ENCODE results near the gene CISH.

Gene CISH

GRCh38 chr3:50612234-50612882, 784 bp upstream of the CISH start:
- no peak for DNase-seq

DNA sequence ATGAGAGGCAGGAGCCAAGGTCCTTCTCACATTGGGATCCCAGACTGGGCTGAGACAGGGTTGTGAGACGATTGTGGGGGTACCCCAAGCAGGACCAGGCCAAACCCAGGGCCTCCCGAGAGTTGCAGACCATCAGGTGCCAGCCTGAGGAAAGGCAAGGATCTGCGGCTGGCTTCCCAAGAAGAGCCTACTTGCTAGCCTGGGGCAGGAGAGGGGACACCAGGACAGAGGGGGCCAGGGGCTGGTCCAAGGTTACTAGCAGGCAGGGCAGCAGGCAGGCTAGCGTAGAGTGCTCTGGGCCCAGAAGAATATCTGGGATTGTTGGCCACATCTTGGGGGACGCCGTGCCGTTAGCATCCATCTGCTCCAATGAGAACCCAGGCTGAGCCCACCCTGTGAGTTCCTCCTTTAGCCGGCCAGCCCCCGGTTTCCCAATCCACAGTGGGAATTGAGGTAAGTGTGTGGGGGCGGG, 546 bp downstream of the CISH start:
- no peak for DNase-seq

DNA sequence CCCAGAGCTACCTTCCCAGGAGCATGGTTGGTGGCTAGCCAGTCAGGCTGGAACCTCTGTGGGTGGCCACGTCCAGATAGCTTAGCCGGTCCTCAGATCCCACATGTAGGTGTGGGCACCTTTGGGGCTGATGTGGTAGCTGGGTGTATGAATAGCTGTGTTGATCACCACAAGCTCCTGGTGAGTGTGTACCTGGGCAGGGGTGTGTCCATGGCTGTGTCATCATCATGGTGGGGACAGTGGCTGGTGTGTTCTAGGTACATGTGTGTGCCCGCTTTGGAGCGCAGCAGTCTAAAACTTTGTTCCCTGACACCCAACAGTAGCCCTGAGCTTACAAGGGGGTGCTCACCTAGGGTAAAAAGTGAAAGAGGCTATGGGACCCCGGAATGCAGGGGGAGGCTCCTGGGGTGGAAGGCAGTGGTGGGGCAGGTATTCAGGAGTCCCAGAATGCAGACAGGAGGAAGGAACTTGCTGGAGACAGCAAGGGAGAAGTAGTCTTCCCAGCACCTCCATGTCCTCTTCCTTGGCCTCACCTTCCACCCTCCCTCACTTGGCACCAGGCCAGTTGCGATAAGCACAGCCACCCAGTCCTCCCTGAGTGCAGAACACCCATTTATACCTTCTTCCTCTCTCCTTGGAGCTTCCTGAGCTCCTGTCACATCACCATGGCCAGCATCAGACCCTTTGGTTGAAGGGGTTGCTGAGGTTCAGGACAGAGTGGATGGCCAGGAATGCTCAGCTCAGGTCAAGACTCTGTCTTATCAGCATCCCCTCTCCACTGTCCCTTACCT, 1.2 kb downstream of the CISH start:
- DNase-seq, result no peak

DNA sequence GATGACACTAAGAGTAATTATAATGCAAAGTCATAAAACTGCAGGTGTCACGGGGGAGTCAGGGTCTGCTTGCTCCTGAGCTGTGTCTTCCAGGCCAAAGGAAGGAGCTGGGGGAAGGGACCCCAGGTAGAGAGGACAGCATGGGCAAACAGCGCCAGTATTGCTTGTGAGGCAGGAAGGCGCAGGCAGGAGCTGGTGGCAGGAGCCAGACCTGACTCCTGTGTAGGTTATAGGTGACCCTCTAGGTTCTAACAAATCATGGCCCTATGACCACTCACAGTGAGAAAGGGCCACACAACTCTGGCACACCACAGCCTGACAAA, 1.9 kb downstream of the CISH start:
- DNase-seq, result no peak

- DNase-seq, result no peak
Observed at GRCh38 chr3:50609071-50609762, 2.4 kb downstream of the CISH start.

DNA sequence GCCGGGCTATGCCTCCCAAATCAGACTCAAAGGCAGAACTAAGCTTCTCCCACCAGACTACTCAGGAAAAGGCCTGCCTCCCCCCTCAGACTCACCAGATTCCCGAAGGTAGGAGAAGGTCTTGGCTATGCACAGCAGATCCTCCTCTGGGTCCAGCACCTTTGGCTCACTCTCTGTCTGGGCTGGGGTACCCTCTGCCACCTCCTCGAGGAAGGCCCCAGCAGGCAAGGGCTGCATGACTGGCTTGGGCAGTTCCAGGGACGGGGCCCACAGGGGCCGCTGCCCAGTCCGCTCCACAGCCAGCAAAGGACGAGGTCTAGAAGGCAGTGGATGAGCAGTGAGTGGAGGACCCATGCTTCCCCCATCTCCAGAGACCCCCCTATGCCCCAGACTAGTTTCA, 3.3 kb downstream of the CISH start:
- no peak for DNase-seq

GRCh38 chr3:50607271-50608091, 4.1 kb downstream of the CISH start:
- DNase-seq, result no peak

DNA sequence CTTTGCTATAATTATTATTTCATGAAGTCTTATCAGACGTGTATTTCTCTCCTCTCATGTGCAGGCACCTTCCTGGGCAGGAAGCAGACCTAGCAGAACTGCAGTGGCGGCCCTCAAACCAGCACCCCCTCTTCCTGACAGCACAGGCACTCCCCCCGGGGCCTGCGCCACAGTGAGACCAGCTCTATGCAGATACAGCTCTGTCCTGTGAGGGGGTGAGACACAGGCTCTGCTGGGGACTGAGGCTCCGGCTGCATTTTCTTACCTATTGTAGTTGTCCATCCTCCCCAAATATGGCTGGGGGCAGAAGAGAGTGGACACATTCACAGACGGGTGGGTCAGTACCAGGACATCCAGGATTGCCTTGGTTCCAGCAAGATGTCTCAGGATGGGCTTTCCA, 5.0 kb downstream of the CISH start:
- no peak for DNase-seq

DNA sequence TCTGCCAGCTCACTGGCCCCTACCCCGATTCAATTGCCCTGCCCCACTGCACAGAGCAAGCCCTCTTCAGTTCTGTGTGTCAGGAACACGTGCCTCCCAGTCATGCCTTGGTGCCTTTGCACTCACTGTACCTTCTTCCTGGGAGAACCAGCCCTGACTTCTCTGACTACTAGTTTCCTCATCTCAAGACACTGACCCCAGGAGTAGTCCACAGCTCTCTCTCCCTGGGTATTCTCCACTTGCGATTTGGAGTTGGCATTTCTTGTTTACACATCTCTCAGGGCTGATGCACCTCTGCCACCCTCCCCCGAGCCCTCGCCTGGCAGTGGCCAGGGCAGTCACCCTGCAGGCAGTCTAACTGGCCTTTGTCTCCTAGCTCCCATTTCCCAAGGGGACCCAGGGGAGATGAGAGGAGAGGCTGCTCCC, 5.7 kb downstream of the CISH start:
- no peak for DNase-seq

DNA sequence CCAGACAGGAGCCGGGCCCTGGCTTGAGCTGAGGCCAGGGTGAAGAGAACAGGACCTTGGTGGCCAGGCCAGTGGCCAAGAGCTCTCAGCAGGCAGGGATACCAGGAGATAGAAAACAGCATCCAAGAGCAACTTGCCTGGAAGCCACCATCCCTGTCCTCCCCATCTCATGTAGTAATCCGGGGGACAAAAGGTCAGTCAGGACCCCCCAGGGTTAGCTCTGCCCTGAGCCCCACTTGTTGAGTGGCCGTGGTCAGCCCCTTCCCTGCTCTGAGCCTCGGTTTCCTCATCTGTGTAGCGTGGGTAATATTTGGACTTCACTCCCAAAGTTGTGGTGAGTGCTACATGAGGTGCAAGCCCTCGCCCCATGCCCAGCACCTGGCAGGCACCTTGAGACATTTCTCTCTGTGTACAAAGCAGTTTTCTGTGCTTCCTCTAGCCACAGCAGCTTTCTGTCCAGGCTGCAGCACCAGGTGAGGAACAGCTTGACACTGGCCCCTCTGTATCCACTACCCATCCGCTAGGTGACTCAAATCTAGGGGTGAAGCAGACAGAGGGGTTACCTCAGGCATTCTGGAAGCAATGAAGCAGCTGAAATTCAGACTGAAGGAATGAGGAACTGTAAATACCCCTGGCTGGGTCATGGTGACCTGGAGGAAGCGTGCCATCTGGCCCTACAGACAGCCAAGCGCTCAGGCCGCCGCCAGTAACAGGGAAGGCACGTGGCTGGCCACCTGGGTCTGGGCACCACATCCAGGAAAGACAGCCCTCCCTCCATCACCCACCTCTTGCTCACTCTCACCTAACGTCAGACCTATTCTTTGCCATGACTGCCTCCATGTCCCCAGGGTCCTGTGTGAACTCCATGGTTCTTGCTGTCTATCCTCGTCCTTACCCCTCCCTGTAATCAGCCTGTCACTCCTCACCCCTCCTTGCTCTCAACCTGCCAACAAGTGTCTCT, 6.7 kb downstream of the CISH start:
- DNase-seq, result no peak

GRCh38 chr3:50604110-50604621, 7.4 kb downstream of the CISH start:
- DNase-seq, result no peak

GRCh38 chr3:50603261-50604109, 8.1 kb downstream of the CISH start:
- no peak for DNase-seq

- DNase-seq, result no peak
Observed at GRCh38 chr3:50602595-50603191, 8.9 kb downstream of the CISH start.

DNA sequence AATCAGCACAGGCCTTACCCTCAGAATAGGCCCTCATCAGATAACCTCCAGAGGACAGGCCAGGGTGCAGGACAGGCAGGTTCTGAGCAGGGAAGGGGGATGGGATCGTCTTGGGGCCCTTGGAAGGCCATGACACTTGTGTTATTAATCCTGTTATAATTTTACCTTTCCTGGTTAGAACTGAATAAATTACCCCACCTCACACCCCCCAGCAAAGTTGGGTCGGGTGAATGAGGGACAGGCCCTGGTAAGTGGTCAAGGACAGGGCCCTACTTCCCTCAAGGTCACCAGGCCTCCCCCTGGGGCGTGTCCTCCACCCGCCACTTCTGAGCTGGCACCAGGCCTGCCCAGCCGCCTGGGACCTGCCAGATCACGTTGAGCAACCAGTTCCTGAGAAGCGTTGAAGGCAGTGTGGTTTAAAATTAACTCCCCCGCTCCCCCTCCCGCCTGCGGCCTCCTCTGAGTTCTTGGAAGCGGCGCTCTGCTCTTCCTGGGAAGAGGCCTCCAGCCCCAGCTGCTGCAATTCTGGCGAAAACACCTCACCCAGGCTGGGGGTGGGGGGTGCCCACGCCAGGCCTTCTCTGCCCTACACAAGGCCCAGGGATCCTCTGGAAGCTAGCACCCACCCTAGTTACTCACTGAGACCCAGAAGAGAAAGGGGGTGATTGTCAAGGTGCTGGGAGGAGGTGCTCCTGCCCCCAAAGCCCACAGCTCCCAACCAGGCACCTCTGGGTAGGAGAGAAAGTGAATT, 10.6 kb downstream of the CISH start:
- peak; percentile 16 for DNase-seq

GRCh38 chr3:50600141-50600753, 11.3 kb downstream of the CISH start:
- no peak for DNase-seq

- DNase-seq, result no peak
Observed at GRCh38 chr3:50599716-50600118, 11.9 kb downstream of the CISH start.

GRCh38 chr3:50599115-50599715, 12.4 kb downstream of the CISH start:
- no peak for DNase-seq

GRCh38 chr3:50594253-50594785, 17.3 kb downstream of the CISH start:
- peak; percentile 18 for DNase-seq
